HG03135 (cell line): ENCODE measurements around the gene XYLT2.
"Not testable (repeated sequence)": the region's sequence is repeated elsewhere in the genome, so short reads cannot be mapped to it uniquely, and the experiment has no call there.

Experiments used
- ATAC-seq: cut with Tn5 transposase; IDR thresholded peaks from one replicate; pipeline ENCODE4 v1.9.1; 2021; ENCODE audit warnings: mild to moderate bottlenecking, moderate library complexity; ENCODE audit not compliant: unreplicated experiment

Gene XYLT2

DNA sequence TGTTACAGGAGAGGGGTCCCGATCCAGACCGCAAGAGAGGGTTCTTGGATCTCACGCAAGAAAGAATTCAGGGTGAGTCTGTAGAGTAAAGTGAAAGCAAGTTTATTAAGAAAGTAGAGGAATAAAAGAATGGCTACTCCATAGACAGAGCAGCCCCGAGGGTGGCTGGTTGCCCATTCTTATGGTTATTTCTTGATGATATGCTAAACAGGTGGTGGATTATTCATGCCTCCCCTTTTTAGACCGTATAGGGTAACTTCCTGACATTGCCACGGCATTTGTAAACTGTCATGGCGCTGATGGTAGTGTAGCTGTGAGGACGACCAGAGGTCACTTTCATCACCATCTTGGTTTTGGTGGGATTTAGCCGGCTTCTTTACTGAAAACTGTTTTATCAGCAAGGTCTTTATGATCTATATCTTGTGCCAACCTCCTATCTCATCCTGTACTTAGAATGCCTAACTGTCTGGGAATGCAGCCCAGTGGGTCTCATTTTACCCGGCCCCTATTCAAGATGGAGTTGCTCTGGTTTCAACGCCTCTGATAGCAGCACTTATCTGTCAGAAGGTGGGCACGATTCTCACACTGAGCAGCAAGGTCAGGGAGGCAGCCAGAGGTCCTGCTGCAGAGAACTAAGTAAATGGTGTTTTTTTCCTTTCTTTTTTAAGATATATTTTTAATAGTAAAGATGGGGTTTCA is 26.5 kb upstream of the XYLT2 start:
- no peak for ATAC-seq

DNA sequence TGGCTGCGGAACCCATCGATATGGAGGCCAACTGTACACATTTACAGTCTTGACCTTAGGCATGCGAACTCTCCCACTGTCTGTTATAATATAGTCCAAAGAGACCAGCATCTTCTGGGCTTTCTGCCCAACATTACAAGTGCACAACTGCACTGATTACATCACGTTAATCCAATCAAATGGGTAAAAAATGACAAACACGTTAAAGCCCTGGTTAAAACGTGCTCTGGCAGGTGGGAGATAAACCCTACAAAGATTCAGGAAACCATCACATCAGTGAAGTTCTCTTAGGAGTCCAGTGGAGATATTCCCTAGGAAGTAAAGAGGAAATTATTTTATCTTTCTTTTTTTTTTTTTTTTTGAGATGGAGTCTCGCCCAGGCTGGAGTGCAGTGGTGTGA is 23.7 kb upstream of the XYLT2 start:
- ATAC-seq, result no peak

DNA sequence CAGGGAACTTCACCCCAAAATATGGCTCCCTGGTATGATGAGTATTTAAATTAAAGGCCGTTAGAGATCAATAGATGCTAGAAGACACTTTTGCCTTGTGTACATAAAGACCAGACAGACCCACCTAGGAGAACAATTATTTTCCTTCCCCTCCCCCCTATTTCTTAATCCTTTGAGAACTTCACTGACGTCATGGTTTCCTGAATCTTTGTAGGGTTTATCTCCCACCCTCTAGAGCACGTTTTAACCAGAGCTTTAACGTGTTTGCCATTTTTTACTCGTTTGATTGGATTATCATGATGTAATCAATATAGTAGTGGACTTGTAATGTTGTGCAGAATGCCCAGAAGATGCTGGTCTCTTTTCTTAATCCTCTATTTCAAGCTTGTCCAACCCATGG is 22.9 kb upstream of the XYLT2 start:
- no peak for ATAC-seq

DNA sequence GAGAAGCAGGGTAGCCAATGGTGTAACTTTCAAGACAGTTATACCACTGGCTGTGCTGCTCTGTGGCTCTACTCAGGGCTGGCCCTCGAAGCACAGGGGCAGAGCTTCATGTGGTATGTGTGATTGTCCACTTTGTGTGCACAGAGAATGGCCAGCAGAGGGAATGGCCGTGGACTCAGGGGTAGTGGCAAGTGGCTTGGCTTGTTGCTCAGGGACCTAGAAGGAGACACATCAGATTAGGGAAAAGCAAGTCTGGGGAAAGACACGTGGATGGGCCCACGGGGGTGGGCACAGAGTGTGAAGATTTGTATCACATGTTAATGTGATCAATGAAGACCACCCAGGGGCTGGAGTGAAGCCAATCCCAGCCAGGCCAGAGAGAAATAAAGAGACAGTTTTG is 20.0 kb upstream of the XYLT2 start:
- ATAC-seq, result no peak

DNA sequence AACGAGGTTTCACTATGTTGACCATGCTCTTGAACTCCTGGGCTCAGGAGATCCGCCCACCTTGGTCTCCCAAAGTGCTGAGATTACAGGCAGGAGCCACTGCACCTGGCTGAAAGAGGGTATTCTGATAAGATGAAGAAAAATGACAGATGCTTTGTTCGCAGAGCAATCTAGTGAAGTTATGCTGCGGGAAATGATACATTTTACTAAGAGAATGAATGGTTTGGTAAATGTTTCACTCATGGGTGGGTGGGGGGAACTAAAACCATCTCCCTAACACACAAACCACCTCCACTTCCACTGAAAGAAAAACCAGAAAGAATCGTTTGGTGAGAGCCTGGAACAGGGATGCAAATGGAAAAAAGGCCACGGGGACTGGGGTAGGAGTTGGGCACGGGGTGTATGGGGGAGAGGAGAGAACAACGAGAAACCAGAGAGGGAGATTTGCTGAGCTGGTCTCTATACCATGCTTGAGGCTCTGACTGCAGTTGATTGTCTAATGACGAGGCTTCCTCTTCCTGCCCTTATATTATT is 19.0 kb upstream of the XYLT2 start:
- no peak for ATAC-seq

DNA sequence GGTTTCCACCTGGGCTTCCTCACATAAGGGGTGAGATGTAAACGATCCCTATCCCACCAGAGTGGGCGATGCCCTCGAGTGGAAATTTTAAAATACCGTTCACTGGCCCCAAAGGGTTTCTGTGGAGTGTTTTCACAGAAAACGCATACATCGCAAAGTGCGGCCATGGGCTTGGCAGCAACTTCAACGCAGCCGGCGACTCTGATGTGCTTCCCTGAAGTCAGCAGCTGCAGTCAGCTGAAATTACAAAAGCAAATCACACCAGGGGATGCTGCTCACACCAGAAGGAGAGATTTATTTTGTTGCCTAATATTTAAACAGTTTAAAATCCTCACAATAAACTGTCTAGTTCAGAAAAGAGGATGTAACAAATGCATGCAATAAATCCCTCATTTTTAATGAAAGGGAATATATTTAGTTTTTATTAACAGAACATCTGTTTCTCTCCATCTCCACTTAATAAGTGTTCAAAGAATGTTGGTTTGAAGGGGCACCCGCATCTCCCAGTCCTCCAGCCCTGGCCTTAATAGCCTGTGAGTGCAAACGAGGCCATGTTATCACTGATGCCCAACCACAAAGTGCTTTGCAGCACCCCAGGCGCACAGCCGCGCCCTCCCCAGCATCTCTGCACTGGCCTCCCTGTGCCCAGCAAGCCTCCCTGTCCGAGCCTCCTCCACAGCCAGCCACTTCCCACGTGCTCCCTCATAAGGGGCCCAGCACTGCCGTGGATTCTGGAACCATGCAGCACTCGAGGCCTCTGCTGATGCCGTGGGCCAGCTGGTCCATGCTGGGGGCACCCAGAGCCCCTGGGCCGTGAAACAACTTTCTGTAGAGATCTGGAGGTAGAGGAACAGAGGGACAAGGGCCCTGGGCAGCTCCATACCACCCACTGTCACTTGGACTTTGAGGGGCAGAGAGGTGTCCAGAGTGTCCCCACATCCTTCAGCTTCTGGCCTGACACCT is 17.3 kb upstream of the XYLT2 start:
- no peak for ATAC-seq

DNA sequence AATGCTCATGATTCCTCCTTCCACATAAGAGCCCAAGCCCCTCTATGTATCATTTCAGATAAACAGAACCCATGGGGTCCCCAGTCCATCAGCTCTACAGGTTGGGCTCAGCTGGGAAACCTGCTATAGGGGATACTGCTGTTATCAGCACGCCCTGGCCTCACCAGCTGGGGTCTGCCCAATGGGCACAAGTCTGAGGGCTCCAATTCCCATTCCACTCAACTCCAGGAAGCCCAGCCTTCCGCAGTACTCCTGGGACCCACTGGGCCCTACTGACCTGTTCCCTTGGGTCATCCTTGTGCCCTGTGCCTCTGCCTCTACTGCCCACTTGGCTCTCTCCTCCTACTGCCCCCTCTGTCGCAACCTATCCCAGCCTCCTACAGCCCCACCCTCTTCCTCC is 16.2 kb upstream of the XYLT2 start:
- no peak for ATAC-seq

DNA sequence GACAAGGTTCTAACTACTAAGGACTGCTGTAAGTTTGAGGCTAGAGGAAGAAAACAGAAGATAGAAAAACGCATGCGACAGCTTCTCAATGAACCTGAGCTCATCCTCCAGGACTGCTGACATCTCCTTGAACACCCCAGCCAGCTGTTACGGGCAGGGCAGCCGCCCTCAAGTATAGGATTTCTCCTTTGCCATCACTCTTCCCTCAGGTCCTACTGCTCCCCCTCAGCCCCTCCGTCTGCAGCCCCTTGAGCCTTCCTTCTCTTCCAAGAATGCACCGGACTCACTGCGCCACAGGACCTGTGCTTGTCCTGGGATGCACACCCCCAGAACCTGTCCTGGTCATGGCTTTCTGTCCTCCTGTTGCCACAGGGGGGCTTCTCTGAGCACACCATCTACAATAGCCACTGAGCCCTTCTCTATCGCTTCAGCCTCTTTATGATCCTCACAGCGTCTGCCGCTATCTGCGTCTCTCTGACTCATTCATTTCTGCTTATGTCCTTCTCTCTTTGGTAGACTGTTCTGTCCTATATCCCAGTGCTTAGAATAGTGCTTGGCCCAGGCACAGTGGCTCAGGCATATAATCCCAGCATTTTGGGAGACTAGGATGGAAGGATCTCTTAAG is 15.7 kb upstream of the XYLT2 start:
- ATAC-seq, result no peak

DNA sequence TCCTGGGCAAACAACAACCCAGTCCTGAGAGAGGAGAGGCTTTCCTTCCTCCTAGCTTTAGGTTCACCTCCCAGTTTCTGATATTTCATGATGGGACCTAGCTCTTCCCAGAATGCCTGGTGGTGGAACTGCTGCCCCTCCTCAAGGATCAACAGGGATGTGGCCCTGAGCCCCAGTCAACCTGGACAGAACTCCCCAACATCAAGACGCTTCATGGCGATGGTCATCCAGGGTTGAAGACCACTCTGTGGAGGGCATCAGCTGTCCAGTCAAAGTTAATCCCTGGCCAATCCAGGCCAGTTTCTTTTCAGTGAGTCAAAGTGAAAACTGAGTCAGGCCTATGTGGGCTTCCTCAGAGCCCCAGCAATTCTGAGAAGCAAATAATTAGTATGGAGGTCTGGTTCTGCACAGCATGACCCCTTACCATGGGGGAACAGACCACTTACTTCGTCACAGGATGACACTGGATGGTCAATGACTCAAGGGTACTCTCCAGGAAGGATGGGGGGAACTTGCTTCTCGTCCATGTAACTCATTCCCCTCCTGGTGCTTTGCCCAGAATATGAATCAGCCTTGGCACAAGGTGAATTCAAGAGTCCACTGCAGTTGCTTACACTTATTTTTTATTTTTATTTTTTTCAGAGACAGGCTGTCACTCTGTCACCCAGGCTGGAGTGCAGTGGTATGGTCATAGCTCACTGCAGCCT is 14.7 kb upstream of the XYLT2 start:
- no peak for ATAC-seq

DNA sequence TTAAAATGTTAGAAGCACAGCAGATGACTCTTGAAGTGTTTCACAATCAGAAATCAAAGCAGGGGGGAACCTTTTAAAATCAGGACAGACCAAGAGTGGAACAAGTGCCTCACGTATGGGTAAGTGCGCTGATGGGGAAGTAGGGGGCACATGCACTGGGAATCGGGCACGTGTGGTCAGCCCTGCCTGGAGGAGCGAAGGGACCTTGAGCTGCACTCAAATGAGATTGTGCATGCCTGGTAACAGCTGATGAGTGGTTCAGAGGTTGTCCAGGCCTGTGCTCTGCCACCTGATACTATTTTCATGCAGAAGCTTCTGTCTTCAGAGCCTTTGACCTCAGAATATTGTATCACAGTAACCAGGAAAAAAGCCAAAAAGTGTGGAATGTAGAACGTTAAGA is 13.7 kb upstream of the XYLT2 start:
- no peak for ATAC-seq

DNA sequence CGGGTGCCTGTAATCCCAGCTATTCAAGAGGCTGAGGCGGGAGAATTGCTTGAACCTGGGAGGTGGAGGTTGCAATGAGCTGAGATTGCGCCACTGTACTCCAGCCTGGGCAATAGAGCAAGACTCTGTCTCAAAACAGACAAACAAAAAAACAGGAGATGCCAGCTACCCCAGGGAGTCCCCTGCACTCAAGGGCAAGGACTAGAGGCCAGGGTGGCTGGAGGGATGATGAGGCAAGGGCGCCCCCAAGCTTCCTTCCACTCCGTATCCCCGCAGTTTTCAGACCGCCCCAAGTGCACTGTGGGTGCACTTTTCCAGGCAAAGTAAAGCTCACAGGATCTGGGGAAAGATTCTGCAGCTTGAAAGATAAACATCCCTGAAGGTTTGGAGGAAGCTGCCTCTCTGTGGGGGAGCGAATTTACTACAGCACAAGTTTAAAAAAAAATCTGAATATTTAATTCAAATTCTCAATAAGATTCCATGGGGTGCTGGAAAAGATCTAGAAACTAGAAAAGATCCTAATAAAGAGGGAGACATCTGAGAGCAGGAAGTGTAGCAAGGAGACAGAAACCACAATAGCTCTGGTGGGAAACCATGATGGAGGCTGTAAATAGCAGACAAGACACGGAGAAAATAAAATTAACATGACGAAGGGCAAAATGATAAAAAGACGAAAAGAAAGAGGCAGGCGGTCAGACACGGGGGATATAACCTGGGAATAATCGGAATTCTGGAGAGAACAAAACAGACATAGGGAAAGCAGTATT is 12.5 kb upstream of the XYLT2 start:
- not testable (repeated sequence) for ATAC-seq

DNA sequence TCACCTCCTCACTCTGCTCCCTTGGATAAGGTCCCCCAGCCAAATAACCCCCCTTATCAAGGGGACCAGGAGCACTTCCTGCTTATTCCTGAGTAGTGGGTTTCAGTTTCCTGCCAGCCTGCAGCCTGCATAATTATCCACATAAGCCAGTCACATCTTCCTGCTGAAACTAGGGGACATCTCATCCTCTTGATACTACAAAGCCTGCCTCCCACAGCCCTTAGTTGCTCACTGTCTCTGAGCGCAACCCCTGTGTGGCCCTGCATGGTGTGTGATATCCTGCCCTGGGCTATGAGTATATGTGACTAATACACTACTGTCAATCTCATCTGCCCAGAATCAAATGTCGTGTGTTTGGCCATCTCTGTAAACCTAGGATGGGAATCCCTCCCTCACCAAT is 8.0 kb upstream of the XYLT2 start:
- ATAC-seq, result no peak

DNA sequence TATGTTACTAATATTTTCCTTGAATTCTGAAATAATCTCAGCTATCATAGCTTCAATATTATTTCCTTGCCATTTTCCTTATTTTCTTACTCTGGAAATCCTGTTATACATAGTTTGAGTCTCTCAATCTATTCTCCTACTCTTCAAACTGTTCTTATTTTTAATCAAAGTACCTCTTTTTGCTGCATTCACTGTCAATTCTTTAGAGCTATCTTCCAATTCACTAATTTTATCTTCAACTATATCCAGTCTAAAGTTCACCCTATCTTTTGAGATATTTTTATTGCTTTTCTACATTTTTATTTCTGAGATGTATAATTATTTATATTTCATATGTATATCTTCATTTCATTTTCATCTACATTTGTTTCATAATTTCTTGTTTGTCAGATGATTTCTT is 7.3 kb upstream of the XYLT2 start:
- no peak for ATAC-seq

DNA sequence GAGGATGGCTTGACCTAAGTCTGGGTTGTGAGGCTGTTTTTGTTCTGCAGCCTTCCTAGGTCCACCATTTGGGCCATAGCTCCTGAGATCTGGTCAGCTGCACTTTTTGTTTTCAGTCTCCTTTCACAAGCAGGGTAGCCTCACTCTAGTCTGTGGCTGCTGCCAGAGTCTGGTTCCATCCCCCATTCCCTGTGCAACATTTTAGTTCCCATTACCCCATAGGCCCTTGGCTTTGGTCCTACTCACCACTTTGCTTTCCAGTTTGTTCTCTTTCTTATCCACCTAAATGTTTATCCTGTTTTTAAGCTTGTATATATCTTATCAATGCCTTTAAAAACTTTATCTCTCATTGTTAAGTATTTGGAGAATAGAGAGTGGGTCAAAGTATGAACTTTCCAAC is 6.5 kb upstream of the XYLT2 start:
- ATAC-seq, result no peak

DNA sequence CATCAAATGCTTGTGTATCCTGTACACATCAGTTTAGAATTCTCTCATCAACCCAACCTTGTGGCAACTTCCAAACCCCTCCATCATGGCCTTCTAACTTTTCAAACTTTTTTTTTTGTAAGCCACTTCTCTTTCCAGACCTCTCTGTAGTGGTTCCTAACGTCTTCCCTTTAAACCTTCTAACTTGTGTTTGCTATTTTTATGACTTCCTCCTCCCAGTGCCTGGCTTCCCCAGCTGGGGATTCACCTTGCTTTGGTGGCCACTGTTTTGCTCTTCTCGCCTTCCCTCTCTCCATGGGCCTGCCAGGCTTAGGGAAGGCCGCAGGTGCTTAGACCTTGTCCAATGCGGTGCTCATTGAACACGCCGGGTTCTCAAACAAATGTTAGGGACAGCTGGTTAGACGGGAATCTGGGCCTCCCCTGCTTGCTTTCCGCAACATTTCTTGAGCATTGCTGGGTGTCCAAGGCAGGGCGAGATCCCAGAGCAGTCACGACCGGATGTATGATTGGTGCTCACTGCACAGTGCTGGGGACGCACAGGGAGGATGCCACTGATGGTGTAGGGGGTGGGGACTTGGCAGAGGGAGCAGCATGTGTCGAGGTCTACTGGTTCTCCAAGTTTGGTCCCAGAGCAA is 1.1 kb upstream of the XYLT2 start:
- ATAC-seq, result no peak

DNA sequence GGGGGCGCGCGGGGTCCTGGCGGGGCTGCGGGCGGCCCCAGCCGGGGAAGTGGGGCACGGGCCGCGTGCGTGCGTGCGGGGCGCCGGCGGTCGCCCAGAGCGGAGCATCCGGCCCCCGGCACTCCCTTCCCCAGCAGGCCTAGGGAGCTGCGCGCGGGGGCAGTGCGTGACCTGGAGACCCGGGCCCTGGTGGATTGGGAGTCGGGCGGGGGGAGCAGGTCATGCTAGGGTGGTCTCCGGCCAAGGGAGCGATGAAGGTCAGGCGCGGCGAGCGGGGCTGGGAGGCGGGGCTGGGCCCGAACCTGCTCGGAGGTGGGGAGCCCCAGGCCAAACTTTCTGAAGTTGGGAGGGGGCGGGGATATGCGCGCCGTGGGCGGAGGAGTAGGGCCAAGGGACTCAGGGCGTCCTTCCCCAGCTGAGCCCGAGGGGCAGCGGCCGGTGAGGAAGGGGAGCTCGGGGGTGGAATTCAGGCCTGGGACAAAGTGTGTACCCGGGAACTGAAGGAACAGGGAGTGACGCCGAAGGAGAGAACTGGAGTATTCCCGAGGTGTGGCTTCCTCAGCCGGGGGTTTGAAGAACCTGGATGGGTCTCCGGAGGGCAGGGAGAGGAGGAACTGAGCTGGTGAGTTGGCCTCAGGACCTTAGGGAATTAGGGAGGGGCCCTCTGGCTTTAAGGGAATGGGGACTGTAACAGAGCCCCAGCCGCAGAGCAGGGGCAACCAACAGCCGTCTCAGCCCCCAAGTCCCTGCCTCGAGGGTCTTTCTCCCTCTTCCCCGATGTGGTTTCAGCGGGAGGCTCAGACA is 589 bp downstream of the XYLT2 start:
- ATAC-seq, result peak; percentile 45

DNA sequence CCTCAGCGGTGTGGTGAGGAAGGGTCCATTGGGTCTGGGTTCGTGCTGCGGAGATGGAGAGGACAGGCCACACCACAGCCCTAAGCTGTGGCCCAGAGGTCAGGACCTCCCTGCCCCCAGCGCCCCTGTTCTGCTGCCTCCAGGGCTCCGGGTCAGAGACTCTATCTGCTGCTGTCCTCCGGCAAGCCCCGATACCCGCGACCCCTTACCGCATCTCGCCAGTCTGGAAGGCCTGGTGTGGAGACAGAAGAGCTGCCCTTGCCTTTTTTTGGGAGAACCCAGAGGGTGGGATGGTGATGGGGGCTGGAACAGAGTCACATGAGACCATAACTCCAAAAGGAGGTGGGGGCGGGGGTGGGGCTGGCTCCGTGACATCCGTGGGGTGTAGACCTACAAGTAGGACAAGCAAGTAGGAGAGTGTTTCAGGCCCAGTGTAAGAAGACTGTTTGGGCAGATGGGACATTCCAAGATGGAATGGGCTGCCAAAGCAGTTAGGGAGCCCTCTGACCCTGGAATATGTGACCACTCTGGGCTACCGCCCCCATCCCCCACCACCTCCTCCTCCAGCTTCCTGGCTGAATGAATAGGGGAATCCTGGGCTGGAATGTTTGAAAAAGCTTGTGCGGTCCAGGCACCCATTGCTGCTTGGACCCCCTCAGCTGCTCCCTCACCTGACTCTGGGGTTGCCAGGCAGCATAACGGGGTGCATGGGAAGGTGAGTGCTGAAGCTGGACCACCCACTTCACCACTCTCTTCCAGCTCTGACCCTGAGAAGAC is 1.4 kb downstream of the XYLT2 start:
- ATAC-seq, result no peak

DNA sequence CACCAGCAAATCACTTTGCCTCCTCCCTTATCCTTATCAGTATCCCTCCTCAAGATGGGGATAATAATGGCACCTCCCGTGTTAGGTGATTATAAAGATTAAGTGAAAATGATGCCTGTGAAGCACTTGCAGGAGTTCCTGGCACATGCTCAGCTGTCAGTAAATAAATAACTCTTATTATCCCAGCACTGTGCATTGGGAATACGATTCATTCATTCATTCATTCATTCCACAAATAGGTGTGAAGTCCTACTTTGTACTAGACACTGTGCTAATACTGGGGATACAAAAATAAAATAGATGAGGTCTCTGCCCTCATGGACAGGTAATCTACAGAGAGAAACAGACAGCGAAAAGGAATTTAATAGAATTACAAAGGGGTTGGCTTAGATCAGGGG is 2.0 kb downstream of the XYLT2 start:
- no peak for ATAC-seq
